Duodenal mucosa (tissue), 2 donors: Measurements from ENCODE around the gene GARS1.
A peak's percentile ranks its signal among the peaks of the same experiment; 100 is the strongest.
"Not testable (repeated sequence)": the region's sequence is repeated elsewhere in the genome, so short reads cannot be mapped to it uniquely, and the experiment has no call there.

Experiments
- H3K27ac ChIP-seq: one replicate; pipeline ENCODE4 v1.7.0; 2013; ENCODE audit warnings: low read depth, low read length
- H3K27me3 ChIP-seq, 2 donors: one replicate each; pipeline ENCODE4 v1.7.0; 2013; ENCODE audit warnings: low read length in 2 of 2, control low read depth in 1 of 2; ENCODE audit not compliant: insufficient read depth in 2 of 2, control insufficient read depth in 1 of 2
- H3K36me3 ChIP-seq, 2 donors: one replicate each; pipeline ENCODE4 v1.7.0; 2013; ENCODE audit warnings: low read length in 2 of 2, control low read depth in 1 of 2; ENCODE audit not compliant: insufficient read depth in 2 of 2, control insufficient read depth in 1 of 2
- H3K4me1 ChIP-seq, 2 donors: one replicate each; pipeline ENCODE4 v1.7.0; 2013; ENCODE audit warnings: low read length in 2 of 2, control low read depth in 1 of 2; ENCODE audit not compliant: insufficient read depth in 2 of 2, control insufficient read depth in 1 of 2
- H3K4me3 ChIP-seq, 2 donors: one replicate each; pipeline ENCODE4 v1.7.0; 2013; ENCODE audit warnings: low read length in 2 of 2, low read depth in 1 of 2
- H3K9ac ChIP-seq, 2 donors: one replicate each; pipeline ENCODE4 v1.7.0; 2013; ENCODE audit warnings: low read length in 2 of 2, low read depth in 1 of 2
- H3K9me3 ChIP-seq, 2 donors: one replicate each; pipeline ENCODE4 v1.7.0; 2013; ENCODE audit warnings: low read length in 2 of 2, control low read depth in 1 of 2; ENCODE audit not compliant: control insufficient read depth in 1 of 2

The GARS1 gene

GRCh38 chr7:30642322-30642721 is 47.6 kb downstream of the GARS1 start:
- not testable (repeated sequence) for H3K27ac ChIP-seq, H3K4me1 ChIP-seq, H3K36me3 ChIP-seq, H3K9me3 ChIP-seq, H3K27me3 ChIP-seq, H3K9ac ChIP-seq
- peak overlapping the region in 1 of 2 donors; percentile 56 for H3K4me3 ChIP-seq

GRCh38 chr7:30642789-30643188 is 48.1 kb downstream of the GARS1 start:
- H3K27ac ChIP-seq = no peak overlapping the region
- H3K4me3 ChIP-seq = peak overlapping the region; percentile 49 to 56
- no peaks in the 10 kb centered on the region for H3K27me3 ChIP-seq
- no peaks in the 10 kb centered on the region for H3K9me3 ChIP-seq
- H3K36me3 ChIP-seq = no peaks in the 10 kb centered on the region
- no peak overlapping the region for H3K9ac ChIP-seq
- H3K4me1 ChIP-seq = peaks cover 0 to 8% of the 10 kb centered on the region in 2 donors

- Histone ChIP-seq H3K27ac (no peak overlapping the region), H3K27me3 (no peaks in the 10 kb centered on the region), H3K36me3 (no peaks in the 10 kb centered on the region), H3K9ac (no peak overlapping the region), H3K4me1 (peaks cover 0 to 8% of the 10 kb centered on the region in 2 donors), H3K4me3 (no peak overlapping the region), H3K9me3 (no peaks in the 10 kb centered on the region)
Observed at GRCh38 chr7:30644286-30644955, 49.7 kb downstream of the GARS1 start.

- peaks cover 0 to 8% of the 10 kb centered on the region in 2 donors for H3K4me1 ChIP-seq
- no peak overlapping the region for H3K9ac ChIP-seq
- H3K27me3 ChIP-seq = no peaks in the 10 kb centered on the region
- H3K4me3 ChIP-seq = no peak overlapping the region
- H3K36me3 ChIP-seq = no peaks in the 10 kb centered on the region
- H3K27ac ChIP-seq = no peak overlapping the region
- no peaks in the 10 kb centered on the region for H3K9me3 ChIP-seq
Observed at GRCh38 chr7:30645661-30646060, 51.0 kb downstream of the GARS1 start.

- H3K36me3 ChIP-seq = no peaks in the 10 kb centered on the region
- no peaks in the 10 kb centered on the region for H3K27me3 ChIP-seq
- H3K9ac ChIP-seq = no peak overlapping the region
- no peak overlapping the region for H3K4me3 ChIP-seq
- no peak overlapping the region for H3K27ac ChIP-seq
- H3K4me1 ChIP-seq = peaks cover 0 to 8% of the 10 kb centered on the region in 2 donors
- H3K9me3 ChIP-seq = no peaks in the 10 kb centered on the region
Observed at GRCh38 chr7:30646154-30646553, 51.5 kb downstream of the GARS1 start.

GRCh38 chr7:30647589-30648364 is 53.1 kb downstream of the GARS1 start:
- H3K27me3 ChIP-seq = no peaks in the 10 kb centered on the region
- H3K9ac ChIP-seq = no peak overlapping the region
- no peaks in the 10 kb centered on the region for H3K36me3 ChIP-seq
- H3K4me1 ChIP-seq = peaks cover 0 to 8% of the 10 kb centered on the region in 2 donors
- H3K27ac ChIP-seq = no peak overlapping the region
- no peak overlapping the region for H3K4me3 ChIP-seq
- no peaks in the 10 kb centered on the region for H3K9me3 ChIP-seq

- Histone ChIP-seq H3K36me3 (no peaks in the 10 kb centered on the region), H3K4me1 (no peaks in the 10 kb centered on the region)
Observed at GRCh38 chr7:30648744-30649540, 54.3 kb downstream of the GARS1 start.

GRCh38 chr7:30649717-30650420 is 55.2 kb downstream of the GARS1 start:
- H3K36me3 ChIP-seq = no peaks in the 10 kb centered on the region
- H3K4me1 ChIP-seq = no peaks in the 10 kb centered on the region

More at GRCh38 chr7:30648744-30649540, 54.3 kb downstream of the GARS1 start:
- Histone ChIP-seq H3K27ac (no peak overlapping the region), H3K9ac (no peak overlapping the region), H3K9me3 (no peaks in the 10 kb centered on the region), H3K27me3 (no peaks in the 10 kb centered on the region), H3K4me3 (no peak overlapping the region)

GRCh38 chr7:30650421-30650808 is 55.7 kb downstream of the GARS1 start:
- Histone ChIP-seq H3K27ac (no peak overlapping the region), H3K4me3 (no peak overlapping the region), H3K9ac (no peak overlapping the region), H3K9me3 (no peaks in the 10 kb centered on the region), H3K36me3 (no peaks in the 10 kb centered on the region), H3K27me3 (no peaks in the 10 kb centered on the region), H3K4me1 (no peaks in the 10 kb centered on the region)

More at GRCh38 chr7:30649717-30650420, 55.2 kb downstream of the GARS1 start:
- Histone ChIP-seq H3K9me3 (no peaks in the 10 kb centered on the region), H3K27ac (no peak overlapping the region), H3K27me3 (no peaks in the 10 kb centered on the region), H3K4me3 (no peak overlapping the region), H3K9ac (no peak overlapping the region)
